NCI-H187 (cell line): ENCODE data around the gene LGALS14.
A peak's percentile ranks its signal among the peaks of the same experiment; 100 is the strongest.
"Not testable (repeated sequence)": the region's sequence is repeated elsewhere in the genome, so short reads cannot be mapped to it uniquely, and the experiment has no call there.

Experiments
- DNase-seq, 2 experiments: peaks; one replicate each; lab custom pipeline; 2025; lab: John Stamatoyannopoulos, UW

The LGALS14 gene, protein sequence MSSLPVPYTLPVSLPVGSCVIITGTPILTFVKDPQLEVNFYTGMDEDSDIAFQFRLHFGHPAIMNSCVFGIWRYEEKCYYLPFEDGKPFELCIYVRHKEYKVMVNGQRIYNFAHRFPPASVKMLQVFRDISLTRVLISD

DNA sequence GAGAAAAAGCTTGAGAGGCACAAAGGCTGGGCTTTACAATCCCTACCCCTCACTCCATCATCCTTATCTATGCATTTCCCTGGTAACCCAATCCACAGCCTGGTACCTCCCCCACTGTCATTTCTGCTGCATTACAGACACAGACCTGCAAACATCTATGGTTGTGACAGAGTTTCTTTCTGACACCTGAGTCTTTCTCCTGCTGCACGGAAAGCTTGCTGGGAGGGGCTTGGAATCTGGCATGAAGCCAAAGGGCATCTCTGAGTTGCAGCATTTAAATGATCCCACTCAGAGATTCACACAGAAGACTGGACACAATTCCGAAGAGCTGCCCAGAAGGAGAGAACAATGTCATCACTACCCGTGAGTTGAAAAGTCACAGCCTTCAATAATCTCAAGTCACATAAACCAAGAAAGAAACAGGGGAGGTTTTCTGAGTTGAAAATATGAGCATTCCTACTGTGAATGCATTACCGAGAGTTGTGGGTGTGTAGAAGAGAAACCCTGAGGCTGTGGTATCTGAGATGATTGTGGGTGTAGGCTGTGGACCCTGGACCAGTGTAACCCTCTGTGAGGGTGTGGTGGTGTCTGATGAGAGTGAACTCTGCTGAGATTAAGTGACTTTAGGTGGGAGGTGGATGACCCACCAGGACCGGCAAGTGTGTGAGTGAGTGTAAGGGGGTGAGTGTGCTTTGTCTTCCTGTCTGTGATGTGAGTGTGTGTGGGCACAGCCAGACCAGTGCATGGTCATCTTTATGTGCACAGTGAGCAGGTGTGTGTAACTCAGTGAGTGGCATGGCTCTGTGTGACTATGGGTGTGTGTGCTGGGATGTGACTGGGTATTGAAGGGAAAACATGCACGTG is at the start of gene LGALS14:
TSS of gene LGALS14 (plus strand) at position 301 of the 864 bp plus-strand sequence. CDS start at position 349, 48 bp downstream.
- no peak for DNase-seq

- DNase-seq, result no peak
Observed at GRCh38 chr19:39655613-39656012, 48.7 kb upstream of the LGALS14 start, which contains the start of gene LGALS16. Gene LGALS16, plus strand, starts transcription at chr19:39655913. Its CDS starts 49 bp downstream, at chr19:39655962.

- DNase-seq, result no peak
Observed at GRCh38 chr19:39659791-39660190, 44.5 kb upstream of the LGALS14 start.

GRCh38 chr19:39660661-39661060 is 43.6 kb upstream of the LGALS14 start:
- no peak for DNase-seq

DNA sequence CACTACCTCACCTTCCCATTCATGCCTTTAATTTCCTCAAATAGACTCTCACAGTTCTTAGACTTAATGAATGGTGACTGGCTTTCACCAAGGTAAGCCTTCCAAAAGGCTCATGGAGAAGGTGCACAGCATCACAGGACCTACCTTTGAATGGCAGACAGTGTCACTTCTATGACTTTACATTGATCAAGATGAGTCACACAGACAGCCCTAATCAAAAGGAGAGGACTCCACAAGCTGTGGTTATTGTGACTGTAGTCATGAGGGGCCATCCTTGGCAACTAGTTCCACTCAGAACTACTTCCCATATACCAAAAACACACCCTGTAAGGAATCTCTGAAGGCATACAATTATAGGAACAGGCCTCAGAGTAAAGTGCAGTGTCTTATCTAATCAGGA is 42.7 kb upstream of the LGALS14 start:
- no peak for DNase-seq

DNA sequence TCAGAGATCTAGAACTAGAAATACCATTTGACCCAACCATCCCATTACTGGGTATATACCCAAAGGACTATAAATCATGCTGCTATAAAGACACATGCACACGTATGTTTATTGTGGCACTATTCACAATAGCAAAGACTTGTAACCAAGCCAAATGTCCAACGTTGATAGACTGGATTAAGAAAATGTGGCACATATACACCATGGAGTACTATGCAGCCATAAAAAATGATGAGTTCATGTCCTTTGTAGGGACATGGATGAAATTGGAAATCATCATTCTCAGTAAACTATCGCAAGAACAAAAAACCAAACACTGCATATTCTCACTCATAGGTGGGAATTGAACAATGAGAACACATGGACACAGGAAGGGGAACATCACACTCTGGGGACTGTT is 34.4 kb upstream of the LGALS14 start:
- not testable (repeated sequence) for DNase-seq

DNA sequence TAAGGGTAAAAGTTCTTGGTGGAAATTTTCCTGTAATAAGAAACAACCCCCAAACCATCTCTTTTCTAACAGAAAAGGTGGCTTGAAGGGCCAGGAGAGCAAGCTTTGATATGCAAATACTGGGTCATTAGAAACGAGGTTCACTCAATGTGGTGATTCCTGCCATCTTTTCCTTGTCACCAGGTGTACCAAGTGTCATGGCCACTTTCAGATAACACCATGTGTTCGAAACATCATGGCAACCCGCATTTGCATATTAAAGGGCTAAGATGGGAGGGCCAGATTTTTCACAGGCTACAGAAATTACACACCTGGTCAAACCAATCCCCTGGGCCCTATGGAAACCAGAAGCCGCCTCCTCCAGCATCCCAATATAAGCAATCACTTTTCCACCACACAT is 33.3 kb upstream of the LGALS14 start:
- DNase-seq, result no peak

DNA sequence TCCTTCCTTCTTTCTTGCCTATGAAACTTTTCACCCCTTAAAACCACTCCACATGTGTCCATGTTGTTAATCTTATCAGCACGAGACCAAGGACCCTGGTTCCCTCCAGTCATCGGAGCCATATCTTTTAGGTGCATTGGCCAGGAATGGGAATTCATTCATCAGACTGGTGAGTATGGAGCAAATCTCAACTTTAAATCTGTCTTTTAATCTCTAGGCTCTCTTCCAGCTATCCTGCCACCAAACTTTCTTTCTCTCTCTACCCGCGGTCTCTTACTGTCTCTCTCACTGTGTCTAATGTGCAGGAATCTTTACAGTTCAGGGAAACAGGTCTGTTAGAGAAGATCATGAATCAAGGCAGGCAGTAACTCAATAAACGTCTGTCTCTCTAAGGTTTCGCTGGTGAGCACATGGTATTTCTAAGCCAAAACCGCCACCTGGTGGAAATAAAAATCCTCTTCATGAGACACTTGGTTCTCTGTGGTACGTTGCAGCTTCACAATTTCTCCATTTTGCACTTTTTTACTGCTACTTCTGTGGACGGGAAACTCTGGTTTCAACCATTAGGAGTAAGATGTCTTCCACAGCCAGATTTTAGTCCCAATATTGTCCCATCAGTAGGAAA is 32.4 kb upstream of the LGALS14 start:
- peak; percentile 18 to 31 for DNase-seq

GRCh38 chr19:39672473-39672872 is 31.8 kb upstream of the LGALS14 start:
- no peak for DNase-seq

DNA sequence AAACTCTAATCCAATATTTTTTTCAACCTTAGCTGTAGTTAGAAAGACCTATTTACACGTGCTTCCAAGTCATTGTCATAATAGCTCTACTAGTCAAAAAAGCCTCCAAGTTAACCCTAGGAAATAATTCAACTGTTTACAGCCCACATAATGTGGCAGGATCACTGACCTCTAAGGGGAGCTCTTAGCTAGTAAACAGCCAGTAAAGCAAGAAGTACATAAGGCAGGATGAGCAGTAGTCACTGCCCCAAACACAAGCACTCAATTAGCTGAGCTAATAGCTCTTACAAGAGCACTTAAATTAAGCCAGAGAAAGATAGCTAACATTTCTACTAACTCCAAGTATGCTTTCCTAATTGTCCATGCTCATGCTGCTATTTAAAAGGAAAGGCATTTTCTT is 30.4 kb upstream of the LGALS14 start:
- not testable (repeated sequence) for DNase-seq

- DNase-seq, result no peak
Observed at GRCh38 chr19:39676004-39676403, 28.3 kb upstream of the LGALS14 start.

DNA sequence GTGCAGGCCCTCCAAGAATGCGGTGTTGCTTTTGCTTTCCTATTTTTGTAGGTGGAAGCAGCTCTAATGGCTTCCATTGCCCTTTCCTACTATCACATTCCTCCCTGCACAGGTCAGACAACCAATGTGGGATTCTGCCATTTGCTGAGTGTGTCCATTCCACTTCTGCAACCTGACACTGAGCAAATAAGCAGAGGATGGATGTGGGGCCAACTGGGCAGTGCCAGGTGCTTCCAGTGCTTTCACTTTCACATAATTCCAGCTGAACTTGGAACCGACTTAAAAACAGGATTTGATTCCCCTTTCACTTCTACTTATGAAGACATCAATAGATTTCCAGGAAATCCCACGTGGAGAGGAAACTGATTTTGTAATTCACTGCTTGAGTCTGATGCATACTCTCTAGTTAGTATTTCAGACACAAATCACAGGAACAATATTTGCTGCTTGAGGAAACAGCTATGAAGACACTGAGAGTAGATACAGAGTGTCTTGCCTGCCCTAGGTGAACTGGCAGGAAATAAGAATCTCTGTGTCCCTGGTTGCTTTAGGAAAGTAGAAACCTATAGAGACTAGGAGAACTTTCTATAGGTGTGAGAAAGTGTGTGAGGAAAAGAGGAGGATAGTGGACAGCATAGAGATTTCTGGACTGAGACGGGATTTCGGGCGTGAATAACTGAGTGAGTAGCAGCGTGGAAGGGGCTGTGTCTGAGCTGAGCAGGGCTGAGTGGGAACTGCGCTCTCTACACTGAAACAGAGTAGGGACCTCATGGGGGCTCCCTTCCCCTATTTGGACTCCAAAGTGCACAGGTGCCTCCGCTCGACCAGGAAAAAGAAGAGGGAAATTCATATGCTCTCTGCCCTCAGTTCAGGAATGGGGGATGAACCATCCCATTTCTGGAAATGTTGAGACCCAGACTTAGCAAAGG is 26.1 kb upstream of the LGALS14 start:
- peak; percentile 20 to 33 for DNase-seq

GRCh38 chr19:39679056-39679790 is 25.1 kb upstream of the LGALS14 start:
- no peak for DNase-seq

DNA sequence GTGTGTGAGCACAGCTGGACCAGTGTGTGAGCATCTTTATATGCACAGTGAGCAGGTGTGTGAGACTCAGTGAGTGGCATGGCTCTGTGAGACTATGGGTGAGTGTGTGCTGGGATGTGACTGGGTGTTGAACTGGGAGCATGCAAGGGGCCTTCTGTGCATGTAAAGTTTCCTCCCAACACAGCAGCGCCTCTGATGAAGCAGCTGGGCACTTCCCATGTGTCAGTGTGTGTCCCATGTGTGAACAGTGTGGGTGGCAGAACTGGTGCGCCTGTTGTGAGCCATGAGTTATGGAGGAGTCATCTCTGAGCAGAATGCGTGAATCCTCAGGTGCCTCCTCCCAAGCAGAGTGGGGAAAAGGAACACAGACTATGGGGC is 24.5 kb upstream of the LGALS14 start:
- no peak for DNase-seq

DNA sequence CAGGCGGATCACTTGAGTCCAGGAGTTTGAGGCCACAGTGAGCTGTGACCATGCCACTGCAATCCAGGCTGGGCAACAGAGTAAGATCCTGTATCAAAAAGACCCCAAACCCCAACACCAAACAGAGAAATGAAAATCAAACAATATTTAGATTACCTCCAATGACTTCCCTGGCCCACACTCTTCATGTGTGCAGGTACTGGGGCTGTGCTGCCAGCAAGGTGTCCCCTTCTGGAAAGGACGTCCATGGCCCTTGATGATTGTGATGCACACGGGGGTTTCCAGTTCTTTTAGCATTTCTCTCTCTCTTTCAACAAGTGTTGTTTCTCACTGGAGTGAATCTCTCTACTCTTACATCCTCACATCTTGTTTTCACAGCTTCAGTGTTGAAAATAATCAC is 23.7 kb upstream of the LGALS14 start:
- DNase-seq, result no peak

- no peak for DNase-seq
Observed at GRCh38 chr19:39681416-39681815, 22.9 kb upstream of the LGALS14 start.

DNA sequence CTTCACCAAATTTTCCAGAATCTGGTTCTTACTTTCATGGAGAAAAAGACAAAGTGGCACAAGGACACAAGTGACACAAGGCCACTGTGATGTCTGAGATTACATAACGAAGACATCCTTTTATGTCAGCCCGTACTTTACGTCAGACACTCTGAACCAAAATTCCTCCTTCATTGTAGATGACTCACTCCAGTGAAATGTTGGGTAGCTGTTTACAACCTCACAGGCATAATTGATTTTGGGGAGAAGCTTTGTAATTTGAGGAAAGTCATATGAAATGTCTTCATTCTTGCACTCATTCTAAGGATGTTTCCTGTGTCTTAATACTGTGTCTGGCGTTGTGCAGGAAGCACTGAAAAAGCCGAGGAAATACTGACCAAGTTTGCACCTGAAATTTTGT is 20.0 kb upstream of the LGALS14 start:
- no peak for DNase-seq

DNA sequence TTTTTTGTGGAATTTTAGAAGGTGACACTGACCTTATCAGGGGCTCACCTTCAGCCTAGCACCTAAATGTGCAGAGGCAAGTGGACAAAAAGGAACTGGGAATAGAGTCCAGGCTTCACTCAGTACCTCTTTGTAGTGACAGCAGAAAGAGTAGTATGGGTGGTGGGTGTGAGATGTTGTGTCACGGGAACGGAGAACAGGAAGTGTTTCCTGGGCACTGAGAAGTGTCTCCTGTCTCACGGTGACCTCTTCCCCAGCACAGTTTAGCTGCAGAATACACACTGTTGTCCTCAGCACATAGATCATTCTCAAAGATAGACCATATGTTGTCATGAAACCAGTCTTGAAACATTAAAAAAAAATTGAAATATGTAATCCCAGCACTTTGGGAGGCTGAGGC is 17.5 kb upstream of the LGALS14 start:
- DNase-seq, result no peak

GRCh38 chr19:39688637-39689036 is 15.6 kb upstream of the LGALS14 start:
- not testable (repeated sequence) for DNase-seq

- no peak for DNase-seq
Observed at GRCh38 chr19:39692166-39692565, 12.1 kb upstream of the LGALS14 start.

GRCh38 chr19:39692822-39693221 is 11.5 kb upstream of the LGALS14 start:
- DNase-seq, result no peak
